DMS153 (cell line): ENCODE data around the gene SLC29A3.

ENCODE experiments used
- DNase-seq: peaks from one replicate; lab custom pipeline; 2025; lab: John Stamatoyannopoulos, UW

The SLC29A3 gene

DNA sequence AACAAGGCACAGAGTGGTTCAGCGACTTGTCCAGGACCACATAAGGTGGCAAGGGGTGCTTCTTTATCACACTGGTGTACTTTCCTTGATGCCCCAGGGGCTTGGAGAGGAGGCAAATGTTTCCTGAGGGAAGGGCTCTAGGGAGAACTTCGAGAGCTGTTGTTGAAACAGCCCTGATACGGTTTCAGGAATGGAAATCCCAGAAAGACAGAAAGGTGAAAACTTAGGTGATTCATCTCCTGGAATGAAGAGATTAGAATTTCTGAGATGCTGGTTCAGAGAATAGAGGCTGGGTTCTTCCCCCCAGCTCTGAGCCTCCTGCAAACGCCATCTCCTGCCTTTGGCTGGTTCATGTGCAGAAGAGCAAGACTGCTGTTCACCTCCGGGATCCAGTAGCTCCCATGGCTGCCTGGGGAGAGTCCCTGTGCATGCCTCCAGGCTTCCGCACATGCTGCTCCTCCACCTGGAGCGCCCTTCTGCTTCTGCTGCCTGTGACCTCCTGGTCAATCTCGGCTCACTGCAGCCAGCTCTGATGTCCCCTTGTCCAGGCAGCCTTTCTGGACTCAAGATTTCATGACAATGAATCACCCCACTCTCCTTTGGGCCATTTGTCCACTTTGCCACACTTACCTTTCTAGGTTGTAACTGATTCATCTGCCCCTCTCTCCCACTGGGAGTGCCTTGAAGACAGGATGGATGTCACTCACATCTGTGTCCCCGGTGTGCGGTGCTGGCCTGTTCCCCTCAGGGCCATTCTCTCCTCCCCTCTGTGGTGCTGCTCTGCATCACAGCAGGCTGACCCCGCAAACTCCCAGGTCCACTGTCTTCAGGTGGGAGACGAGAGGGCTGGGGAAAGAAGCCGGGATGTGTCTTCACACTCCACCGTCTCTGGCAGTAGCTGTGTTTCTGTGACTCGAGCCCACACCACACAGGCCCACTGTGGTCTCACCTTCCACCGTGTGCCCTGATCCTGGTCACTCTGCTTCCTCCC lies 74.0 kb downstream of the SLC29A3 start:
- no peak for DNase-seq

- no peak for DNase-seq
Measured at GRCh38 chr10:71393841-71394475, 74.9 kb downstream of the SLC29A3 start.

DNA sequence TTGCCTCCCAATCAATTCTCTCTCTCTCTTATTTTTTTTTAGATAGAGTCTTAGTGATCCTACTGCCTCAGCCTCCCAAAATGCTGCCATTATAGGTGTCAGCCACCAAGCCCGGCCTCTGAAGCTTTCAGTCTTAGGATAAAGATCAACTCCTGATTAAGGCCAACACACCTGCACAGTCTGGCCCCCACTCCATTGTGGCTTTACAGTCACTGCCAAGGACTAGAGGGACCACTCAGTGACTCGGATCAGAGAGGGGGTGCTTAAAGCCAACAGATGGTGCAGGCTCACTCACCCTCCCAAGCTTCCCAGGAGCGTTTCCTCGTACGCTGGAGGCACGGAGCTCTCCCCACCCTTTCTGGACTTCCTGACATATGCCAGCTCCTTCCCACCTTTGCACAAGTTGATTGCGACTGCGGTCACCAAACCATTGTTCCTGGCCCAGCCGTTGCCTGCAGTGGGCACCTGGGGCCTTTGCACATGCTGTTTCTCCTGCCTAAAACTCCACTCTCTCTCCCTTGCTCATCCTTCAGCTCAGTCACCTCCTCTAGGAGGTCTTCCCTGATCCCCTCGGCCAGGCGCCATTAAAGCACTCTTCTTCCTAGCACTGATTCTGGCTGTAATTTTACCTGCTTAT lies 76.0 kb downstream of the SLC29A3 start:
- no peak for DNase-seq

DNA sequence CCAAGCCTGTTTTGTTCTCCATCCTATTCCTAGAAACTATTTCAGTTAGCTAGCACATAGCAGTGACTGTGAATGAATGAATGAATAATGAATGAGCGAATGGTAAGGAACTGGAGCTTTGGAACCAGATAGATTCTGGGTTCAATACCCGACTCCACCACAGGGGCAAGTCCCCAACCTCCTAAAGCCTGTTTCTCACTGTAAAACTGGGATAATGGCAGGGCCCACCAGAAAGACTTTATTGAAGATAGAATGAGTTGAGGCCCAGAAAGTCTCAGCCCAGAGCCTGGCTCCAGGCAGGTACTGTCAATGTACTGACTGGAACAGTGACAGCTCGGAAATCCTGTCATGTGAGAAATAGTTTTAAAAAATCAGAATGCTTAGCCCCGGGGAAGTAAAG lies 76.6 kb downstream of the SLC29A3 start:
- no peak for DNase-seq

DNA sequence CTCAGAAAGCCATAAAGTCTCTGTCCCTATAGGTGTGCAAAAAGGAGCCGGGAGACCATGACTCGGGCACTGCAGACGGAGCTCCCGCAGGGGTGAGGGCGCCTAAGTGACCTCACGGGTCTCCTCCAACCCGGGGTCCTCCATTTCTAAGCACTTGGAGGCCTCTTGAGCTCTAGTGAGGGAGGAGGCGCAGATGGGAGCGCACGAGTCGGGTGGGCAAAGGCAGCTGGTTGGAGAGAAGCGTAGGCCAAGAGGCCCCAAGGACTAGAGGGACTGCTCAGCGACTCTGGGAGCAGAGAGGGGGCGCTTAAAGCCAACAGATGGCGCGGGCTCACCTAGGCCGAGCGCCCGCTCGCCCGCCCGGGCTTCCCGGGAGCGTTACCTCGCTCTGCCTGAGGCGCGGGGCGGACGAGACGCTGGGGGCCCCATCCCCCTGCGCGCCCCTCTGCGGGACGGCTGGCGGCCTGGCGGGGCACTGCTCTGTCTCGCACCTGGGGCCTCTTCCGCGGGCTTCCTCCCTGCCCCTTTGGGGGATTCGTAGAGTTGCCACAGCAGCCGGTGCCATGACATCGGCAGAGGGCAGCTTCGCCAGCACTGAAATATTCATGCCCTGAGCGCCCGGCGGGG lies 77.1 kb downstream of the SLC29A3 start:
- peak; percentile 62 for DNase-seq

GRCh38 chr10:71396711-71397295 lies 77.7 kb downstream of the SLC29A3 start, which contains the start of gene CDH23:
TSS of gene CDH23 (plus strand) at chr10:71396920. CDS start at chr10:71439832, 42,912 bp downstream.
- DNase-seq = no peak

- DNase-seq = no peak
Measured at GRCh38 chr10:71397296-71398212, 78.5 kb downstream of the SLC29A3 start.

GRCh38 chr10:71398976-71399375 lies 79.9 kb downstream of the SLC29A3 start:
- DNase-seq = no peak

DNA sequence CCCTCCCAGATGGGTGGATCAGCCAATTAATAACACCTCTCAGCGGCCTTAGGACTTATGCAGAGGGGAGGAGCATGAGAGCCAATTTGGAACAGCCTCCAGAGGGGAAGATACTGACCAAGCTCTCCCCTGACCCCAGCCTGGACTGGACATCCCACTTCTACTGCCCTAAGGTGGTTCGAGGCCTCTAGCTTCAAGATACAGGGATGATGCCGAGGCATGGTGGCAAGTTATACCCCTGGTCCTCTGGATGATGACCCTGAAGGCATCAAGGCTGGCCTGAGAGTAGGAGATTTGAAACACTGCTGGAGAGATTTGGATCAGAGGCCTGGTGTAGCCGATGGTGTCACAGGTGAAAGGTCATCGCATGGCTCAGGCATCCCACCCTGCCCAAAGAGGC lies 80.9 kb downstream of the SLC29A3 start:
- no peak for DNase-seq

DNA sequence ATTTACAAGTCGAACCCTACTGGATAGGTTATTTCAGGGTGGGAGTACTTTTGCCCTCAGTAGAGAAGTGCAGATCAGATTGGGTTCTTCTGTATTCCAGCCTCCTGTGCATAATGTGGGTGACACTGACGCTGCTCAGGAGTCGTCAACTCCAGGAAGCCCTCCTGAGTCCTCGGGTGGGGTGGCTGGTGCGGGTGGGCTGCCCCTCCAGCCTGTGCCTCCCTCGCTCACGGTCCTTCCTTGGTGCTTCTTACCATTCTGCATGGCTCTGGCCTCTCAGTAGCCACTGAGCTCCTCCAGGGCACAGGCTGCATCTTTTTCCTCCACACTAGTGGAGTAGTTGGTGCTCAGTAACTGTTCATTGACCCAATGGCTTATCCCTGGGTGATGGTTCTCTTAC lies 82.0 kb downstream of the SLC29A3 start:
- no peak for DNase-seq

DNA sequence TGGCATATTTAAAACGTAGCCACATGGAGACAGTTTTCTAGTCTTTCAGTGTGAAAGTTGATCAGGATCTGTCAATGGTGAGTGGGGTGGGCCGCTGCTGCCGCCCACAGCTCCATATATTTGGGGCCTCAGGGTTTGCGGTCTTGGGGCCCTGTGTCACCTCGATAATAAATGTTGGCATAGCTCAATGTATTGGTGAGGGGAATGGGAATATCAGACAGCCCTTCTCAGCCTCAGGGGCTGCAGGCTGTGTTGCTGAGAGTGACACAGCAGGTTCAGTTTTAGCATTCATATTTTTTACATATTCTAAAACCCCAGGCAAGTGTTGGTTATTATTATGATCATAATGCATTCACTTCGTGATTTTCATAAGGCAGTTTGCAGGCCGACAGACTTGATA lies 82.9 kb downstream of the SLC29A3 start:
- no peak for DNase-seq

- no peak for DNase-seq
Measured at GRCh38 chr10:71404503-71405295, 85.6 kb downstream of the SLC29A3 start.

DNA sequence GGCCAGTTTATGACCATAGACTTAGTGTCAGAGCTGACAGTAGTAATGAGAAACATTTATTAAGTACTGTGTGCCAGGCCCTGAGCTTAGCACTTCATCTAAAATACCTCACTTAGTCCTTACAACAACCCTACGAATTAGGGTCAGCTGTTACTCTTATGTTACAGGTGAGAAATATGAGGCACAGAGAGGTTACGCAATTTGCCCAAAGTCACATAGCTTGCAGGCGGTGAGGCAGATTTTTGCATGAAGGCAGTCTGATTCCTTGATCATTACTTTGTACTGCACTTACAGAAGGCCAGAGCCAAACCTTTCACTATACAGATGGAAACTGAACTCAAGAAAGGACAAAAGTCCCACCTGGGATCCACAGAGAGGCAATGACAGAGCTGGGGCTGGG lies 87.8 kb downstream of the SLC29A3 start:
- no peak for DNase-seq

DNA sequence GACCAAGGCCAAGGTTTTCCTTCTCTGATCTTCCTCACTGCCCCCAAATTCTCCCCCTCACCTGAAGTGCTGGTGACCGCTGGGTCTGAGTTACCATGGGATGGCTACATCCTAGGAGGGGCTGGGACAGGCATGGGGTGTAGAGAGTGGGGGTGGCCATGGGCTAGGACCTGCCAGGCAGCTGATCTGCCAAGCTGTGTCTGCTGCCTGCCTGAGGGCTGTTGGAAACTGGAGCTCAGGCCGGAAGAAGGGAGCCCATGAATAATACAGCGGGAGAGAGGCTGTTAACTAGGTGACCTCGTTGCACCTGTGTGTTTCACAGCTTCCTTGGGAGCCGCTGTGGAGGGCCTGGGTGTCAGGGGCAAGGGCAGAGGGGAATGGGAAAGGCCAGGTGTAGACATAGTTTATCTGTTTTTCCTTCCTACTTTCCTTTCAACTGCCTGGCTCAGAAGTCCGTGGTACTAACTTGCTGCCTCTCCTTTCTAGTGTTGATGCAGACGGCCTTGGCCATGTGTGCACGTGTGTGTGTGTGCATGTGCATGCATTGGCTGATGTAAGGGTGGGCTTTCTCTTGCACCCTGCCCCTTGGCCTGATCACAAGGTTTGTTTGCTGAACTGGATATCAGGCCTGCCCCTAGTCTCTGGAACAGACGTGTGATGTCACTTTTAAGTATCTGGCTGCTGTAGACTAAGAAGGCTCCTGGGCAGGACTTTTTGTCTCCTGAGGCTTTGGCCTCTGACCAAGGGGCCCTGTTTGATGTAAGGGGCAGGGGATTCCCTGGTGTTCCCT lies 89.6 kb downstream of the SLC29A3 start:
- no peak for DNase-seq

GRCh38 chr10:71409516-71410104 lies 90.6 kb downstream of the SLC29A3 start:
- no peak for DNase-seq
